ENCODE data around the gene NANP. TPM values are rescaled to one million over a fixed set of nuclear protein-coding genes. Genes with fewer than 3 reads are reported as not detected.

Gene NANP
- total RNA-seq, 1 experiment from 2014 or later: 7.3 TPM

DNA sequence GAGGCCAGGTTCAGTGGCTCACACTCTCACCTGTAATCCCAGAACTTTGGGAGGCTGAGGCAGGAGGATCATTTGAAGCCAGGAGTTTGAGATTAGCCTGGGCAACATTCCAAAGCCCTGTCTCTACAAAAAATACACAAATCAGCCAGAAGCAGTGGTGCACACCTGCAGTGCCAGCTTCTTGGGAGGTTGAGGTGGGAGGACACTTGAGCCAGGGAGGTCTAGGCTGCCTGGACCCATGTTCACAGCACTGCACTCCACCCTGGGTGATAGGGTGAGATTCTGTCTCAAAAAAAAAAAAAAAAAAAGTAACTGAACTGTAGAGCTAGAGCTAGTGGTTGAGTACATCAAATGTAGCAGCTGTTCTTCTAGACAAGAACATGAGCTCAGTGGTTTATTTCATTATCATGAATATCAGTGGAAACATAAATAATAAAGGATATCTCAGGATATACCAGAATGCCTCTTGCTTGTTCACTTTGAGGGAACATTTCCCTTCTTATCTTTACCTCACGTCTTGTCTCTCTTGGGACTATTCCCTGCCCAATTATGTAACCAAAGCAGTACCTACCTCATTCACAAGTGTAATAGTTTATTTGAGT, 17.6 kb downstream of the NANP start:
- in situ Hi-C loops (cut with HindIII; ENCODE audit: low pct_unique_long_range_greater_than_20kb, low sequenced_read_pairs): no loop called here
- H3K27me3 ChIP-seq (ENCODE audit: control insufficient read depth, insufficient read depth, low read length): no peaks in the 10 kb centered on the region
- CTCF ChIA-PET: interaction anchor here (0.5 kb wide), 1 partner anchor 326 kb away, joined by 3 read pairs; no protein-coding TSS in a partner anchor
- H3K4me3 ChIP-seq (ENCODE audit: low read depth in 2 of 2, low read length in 2 of 2): no peak overlapping the region
- no peak for DNase-seq (ENCODE audit: low read depth, low spot score)
- ATAC-seq: no peak
- intact Hi-C loops (cut with micrococcal nuclease; ENCODE audit: unreplicated experiment): no loop called here
- POLR2A ChIA-PET: interaction anchor here (0.6 kb wide), 1 partner anchor 12 kb away, joined by 7 read pairs; no protein-coding TSS in a partner anchor
- H3K36me3 ChIP-seq (ENCODE audit: control insufficient read depth, insufficient read depth, low read length): no peaks in the 10 kb centered on the region
- H3K27ac ChIP-seq (ENCODE audit: low read length): no peak overlapping the region
- no peaks in the 10 kb centered on the region for H3K9me3 ChIP-seq (ENCODE audit: control insufficient read depth, insufficient read depth, low read depth, low read length)
- TF ChIP-seq, protein P1, sequence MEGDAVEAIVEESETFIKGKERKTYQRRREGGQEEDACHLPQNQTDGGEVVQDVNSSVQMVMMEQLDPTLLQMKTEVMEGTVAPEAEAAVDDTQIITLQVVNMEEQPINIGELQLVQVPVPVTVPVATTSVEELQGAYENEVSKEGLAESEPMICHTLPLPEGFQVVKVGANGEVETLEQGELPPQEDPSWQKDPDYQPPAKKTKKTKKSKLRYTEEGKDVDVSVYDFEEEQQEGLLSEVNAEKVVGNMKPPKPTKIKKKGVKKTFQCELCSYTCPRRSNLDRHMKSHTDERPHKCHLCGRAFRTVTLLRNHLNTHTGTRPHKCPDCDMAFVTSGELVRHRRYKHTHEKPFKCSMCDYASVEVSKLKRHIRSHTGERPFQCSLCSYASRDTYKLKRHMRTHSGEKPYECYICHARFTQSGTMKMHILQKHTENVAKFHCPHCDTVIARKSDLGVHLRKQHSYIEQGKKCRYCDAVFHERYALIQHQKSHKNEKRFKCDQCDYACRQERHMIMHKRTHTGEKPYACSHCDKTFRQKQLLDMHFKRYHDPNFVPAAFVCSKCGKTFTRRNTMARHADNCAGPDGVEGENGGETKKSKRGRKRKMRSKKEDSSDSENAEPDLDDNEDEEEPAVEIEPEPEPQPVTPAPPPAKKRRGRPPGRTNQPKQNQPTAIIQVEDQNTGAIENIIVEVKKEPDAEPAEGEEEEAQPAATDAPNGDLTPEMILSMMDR (IDR thresholded peaks at IDR 0.05): no peak
- TF ChIP-seq SIN3A (IDR thresholded peaks at IDR 0.05; ENCODE audit: borderline replicate concordance, insufficient read depth, low read depth, low read length): no peak
- TF ChIP-seq TCF7L2 (IDR thresholded peaks at IDR 0.05; ENCODE audit: low read depth, low read length): no peak
- TF ChIP-seq POLR2AphosphoS5 (IDR thresholded peaks at IDR 0.05; ENCODE audit: low read depth, low read length): no peak
- TF ChIP-seq, protein P2, sequence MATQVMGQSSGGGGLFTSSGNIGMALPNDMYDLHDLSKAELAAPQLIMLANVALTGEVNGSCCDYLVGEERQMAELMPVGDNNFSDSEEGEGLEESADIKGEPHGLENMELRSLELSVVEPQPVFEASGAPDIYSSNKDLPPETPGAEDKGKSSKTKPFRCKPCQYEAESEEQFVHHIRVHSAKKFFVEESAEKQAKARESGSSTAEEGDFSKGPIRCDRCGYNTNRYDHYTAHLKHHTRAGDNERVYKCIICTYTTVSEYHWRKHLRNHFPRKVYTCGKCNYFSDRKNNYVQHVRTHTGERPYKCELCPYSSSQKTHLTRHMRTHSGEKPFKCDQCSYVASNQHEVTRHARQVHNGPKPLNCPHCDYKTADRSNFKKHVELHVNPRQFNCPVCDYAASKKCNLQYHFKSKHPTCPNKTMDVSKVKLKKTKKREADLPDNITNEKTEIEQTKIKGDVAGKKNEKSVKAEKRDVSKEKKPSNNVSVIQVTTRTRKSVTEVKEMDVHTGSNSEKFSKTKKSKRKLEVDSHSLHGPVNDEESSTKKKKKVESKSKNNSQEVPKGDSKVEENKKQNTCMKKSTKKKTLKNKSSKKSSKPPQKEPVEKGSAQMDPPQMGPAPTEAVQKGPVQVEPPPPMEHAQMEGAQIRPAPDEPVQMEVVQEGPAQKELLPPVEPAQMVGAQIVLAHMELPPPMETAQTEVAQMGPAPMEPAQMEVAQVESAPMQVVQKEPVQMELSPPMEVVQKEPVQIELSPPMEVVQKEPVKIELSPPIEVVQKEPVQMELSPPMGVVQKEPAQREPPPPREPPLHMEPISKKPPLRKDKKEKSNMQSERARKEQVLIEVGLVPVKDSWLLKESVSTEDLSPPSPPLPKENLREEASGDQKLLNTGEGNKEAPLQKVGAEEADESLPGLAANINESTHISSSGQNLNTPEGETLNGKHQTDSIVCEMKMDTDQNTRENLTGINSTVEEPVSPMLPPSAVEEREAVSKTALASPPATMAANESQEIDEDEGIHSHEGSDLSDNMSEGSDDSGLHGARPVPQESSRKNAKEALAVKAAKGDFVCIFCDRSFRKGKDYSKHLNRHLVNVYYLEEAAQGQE (IDR thresholded peaks at IDR 0.05; ENCODE audit: insufficient read depth in 1 of 2, low read depth in 2 of 2, low read length in 1 of 2): no peak
- no peaks in the 10 kb centered on the region for H3K4me1 ChIP-seq (ENCODE audit: control insufficient read depth, insufficient read depth, low read length)
- BruUV-seq (replicated peaks): no TSS peak

DNA sequence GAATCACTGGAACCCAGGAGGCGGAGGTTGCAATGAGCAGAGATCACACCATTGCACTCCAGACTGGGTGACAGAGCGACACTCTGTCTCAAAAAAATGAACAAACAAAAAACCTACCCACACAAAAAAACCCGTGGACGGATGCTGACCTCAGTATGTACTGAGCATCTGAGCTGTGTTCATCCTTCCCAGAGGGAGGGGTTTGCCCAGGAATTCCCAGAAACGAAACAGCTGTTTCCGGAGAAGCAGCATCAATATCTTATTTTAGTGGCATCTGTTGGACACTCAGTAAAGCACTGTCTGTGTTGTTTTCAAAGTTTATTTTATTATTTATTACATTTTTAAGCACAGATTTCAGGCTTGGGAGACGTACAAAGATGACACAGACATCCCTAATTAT, 18.7 kb downstream of the NANP start:
- Histone ChIP-seq H3K4me3 (ENCODE audit: low read depth in 2 of 2, low read length in 2 of 2) (no peak overlapping the region), H3K36me3 (ENCODE audit: control insufficient read depth, insufficient read depth, low read length) (no peaks in the 10 kb centered on the region), H3K9me3 (ENCODE audit: control insufficient read depth, insufficient read depth, low read depth, low read length) (no peaks in the 10 kb centered on the region), H3K27me3 (ENCODE audit: control insufficient read depth, insufficient read depth, low read length) (no peaks in the 10 kb centered on the region), H3K27ac (ENCODE audit: low read length) (no peak overlapping the region), H3K4me1 (ENCODE audit: control insufficient read depth, insufficient read depth, low read length) (no peaks in the 10 kb centered on the region)
- BruUV-seq (replicated peaks): no TSS peak
- DNase-seq (ENCODE audit: low read depth, low spot score) (no peak), ATAC-seq (no peak)
- TF ChIP-seq, protein P1 (IDR thresholded peaks at IDR 0.05): no peak
- TF ChIP-seq TCF7L2 (IDR thresholded peaks at IDR 0.05; ENCODE audit: low read depth, low read length): no peak
- in situ Hi-C loops (cut with HindIII; ENCODE audit: low pct_unique_long_range_greater_than_20kb, low sequenced_read_pairs) (no loop called here), intact Hi-C loops (cut with micrococcal nuclease; ENCODE audit: unreplicated experiment) (no loop called here)
- ChIA-PET POLR2A (no interaction called here), CTCF (no interaction called here)

Measured in Panc1 (cell line).